ACC112 (cell line): ENCODE measurements around the gene SCRT2.

ENCODE experiments used
- H2AFZ ChIP-seq: fragments of 200-600 bp; sonication (generic); one replicate; pipeline ENCODE4 v1.6.0; 2017; ENCODE audit warnings: antibody characterized with exemption, low read length; ENCODE audit not compliant: unreplicated experiment
- H3K27ac ChIP-seq: fragments of 200-600 bp; sonication (generic); 2 replicates; pipeline ENCODE4 v1.5.1; 2014; ENCODE audit warnings: low read depth, mild to moderate bottlenecking, antibody characterized with exemption, low read length, moderate library complexity
- H3K27me3 ChIP-seq: fragments of 200-600 bp; sonication (generic); 2 replicates; pipeline ENCODE4 v1.6.1; 2014; ENCODE audit warnings: mild to moderate bottlenecking, antibody characterized with exemption, low read length, moderate library complexity, mixed read lengths; ENCODE audit not compliant: insufficient read depth
- H3K36me3 ChIP-seq: fragments of 200-600 bp; sonication (generic); 2 replicates; pipeline ENCODE4 v1.6.1; 2016; ENCODE audit warnings: mild to moderate bottlenecking, antibody characterized with exemption, low read length, moderate library complexity, mixed read lengths; ENCODE audit not compliant: insufficient read depth
- H3K4me1 ChIP-seq: fragments of 200-600 bp; sonication (generic); one replicate; pipeline ENCODE4 v1.6.1; 2016; ENCODE audit warnings: low read length, mixed read lengths; ENCODE audit not compliant: insufficient read depth, unreplicated experiment, control insufficient read depth
- H3K4me3 ChIP-seq: fragments of 200-600 bp; sonication (generic); 2 replicates; pipeline ENCODE4 v1.5.1; 2014; ENCODE audit warnings: mild to moderate bottlenecking, low read depth, low read length
- H3K79me2 ChIP-seq: fragments of 200-600 bp; sonication (generic); one replicate; pipeline ENCODE4 v1.6.0; 2016; ENCODE audit warnings: low read length; ENCODE audit not compliant: control insufficient read depth, unreplicated experiment, insufficient read depth

Gene SCRT2

GRCh38 chr20:671252-672030, 4.2 kb downstream of the SCRT2 start:
- H3K27ac ChIP-seq: no peak overlapping the region
- no peak overlapping the region for H2AFZ ChIP-seq
- no peak overlapping the region for H3K4me3 ChIP-seq
- H3K4me1 ChIP-seq: no peaks in the 10 kb centered on the region
- H3K27me3 ChIP-seq: peaks cover 57% of the 10 kb centered on the region
- no peaks in the 10 kb centered on the region for H3K79me2 ChIP-seq
- H3K36me3 ChIP-seq: no peaks in the 10 kb centered on the region

- no peak overlapping the region for H2AFZ ChIP-seq
- peaks cover 55% of the 10 kb centered on the region for H3K27me3 ChIP-seq
- no peak overlapping the region for H3K4me3 ChIP-seq
- H3K79me2 ChIP-seq: no peaks in the 10 kb centered on the region
- H3K36me3 ChIP-seq: no peaks in the 10 kb centered on the region
- no peak overlapping the region for H3K27ac ChIP-seq
- no peaks in the 10 kb centered on the region for H3K4me1 ChIP-seq
Observed at GRCh38 chr20:669573-669972, 6.0 kb downstream of the SCRT2 start.

GRCh38 chr20:668638-669037, 7.0 kb downstream of the SCRT2 start:
- H3K27ac ChIP-seq: no peak overlapping the region
- no peak overlapping the region for H3K4me3 ChIP-seq
- H3K36me3 ChIP-seq: no peaks in the 10 kb centered on the region
- H2AFZ ChIP-seq: no peak overlapping the region
- no peaks in the 10 kb centered on the region for H3K4me1 ChIP-seq
- H3K79me2 ChIP-seq: no peaks in the 10 kb centered on the region
- H3K27me3 ChIP-seq: peaks cover 50% of the 10 kb centered on the region

- no peak overlapping the region for H3K4me3 ChIP-seq
- H2AFZ ChIP-seq: no peak overlapping the region
- peaks cover 50% of the 10 kb centered on the region for H3K27me3 ChIP-seq
- H3K79me2 ChIP-seq: no peaks in the 10 kb centered on the region
- no peaks in the 10 kb centered on the region for H3K4me1 ChIP-seq
- H3K36me3 ChIP-seq: no peaks in the 10 kb centered on the region
- no peak overlapping the region for H3K27ac ChIP-seq
Observed at GRCh38 chr20:668050-668449, 7.6 kb downstream of the SCRT2 start.

- Histone ChIP-seq H3K27me3 (peaks cover 51% of the 10 kb centered on the region), H3K27ac (no peak overlapping the region), H2AFZ (no peak overlapping the region), H3K4me3 (no peak overlapping the region), H3K36me3 (no peaks in the 10 kb centered on the region), H3K79me2 (no peaks in the 10 kb centered on the region), H3K4me1 (no peaks in the 10 kb centered on the region)
Observed at GRCh38 chr20:667351-668034, 8.1 kb downstream of the SCRT2 start.

- H3K27me3 ChIP-seq: peaks cover 54% of the 10 kb centered on the region
Observed at GRCh38 chr20:666877-667276, 8.7 kb downstream of the SCRT2 start.

GRCh38 chr20:665276-665675, 10.3 kb downstream of the SCRT2 start:
- no peak overlapping the region for H2AFZ ChIP-seq
- H3K27ac ChIP-seq: no peak overlapping the region
- no peaks in the 10 kb centered on the region for H3K36me3 ChIP-seq
- H3K27me3 ChIP-seq: peaks cover 52% of the 10 kb centered on the region
- H3K79me2 ChIP-seq: no peaks in the 10 kb centered on the region
- no peak overlapping the region for H3K4me3 ChIP-seq
- H3K4me1 ChIP-seq: peaks cover 7% of the 10 kb centered on the region

More at GRCh38 chr20:666877-667276, 8.7 kb downstream of the SCRT2 start:
- H3K79me2 ChIP-seq: no peaks in the 10 kb centered on the region
- H3K27ac ChIP-seq: no peak overlapping the region
- no peak overlapping the region for H3K4me3 ChIP-seq
- H3K36me3 ChIP-seq: no peaks in the 10 kb centered on the region
- H3K4me1 ChIP-seq: no peaks in the 10 kb centered on the region
- no peak overlapping the region for H2AFZ ChIP-seq

- Histone ChIP-seq H3K79me2 (no peaks in the 10 kb centered on the region), H2AFZ (no peak overlapping the region), H3K27ac (no peak overlapping the region), H3K36me3 (no peaks in the 10 kb centered on the region), H3K27me3 (peaks cover 52% of the 10 kb centered on the region), H3K4me3 (no peak overlapping the region), H3K4me1 (peaks cover 7% of the 10 kb centered on the region)
Observed at GRCh38 chr20:664576-664975, 11.0 kb downstream of the SCRT2 start.

GRCh38 chr20:664151-664550, 11.5 kb downstream of the SCRT2 start:
- no peak overlapping the region for H2AFZ ChIP-seq
- H3K4me1 ChIP-seq: peaks cover 7% of the 10 kb centered on the region
- no peaks in the 10 kb centered on the region for H3K36me3 ChIP-seq
- no peak overlapping the region for H3K27ac ChIP-seq
- H3K4me3 ChIP-seq: no peak overlapping the region
- peaks cover 52% of the 10 kb centered on the region for H3K27me3 ChIP-seq
- H3K79me2 ChIP-seq: no peaks in the 10 kb centered on the region

- H3K4me1 ChIP-seq: peaks cover 13% of the 10 kb centered on the region
- no peaks in the 10 kb centered on the region for H3K79me2 ChIP-seq
- H3K36me3 ChIP-seq: no peaks in the 10 kb centered on the region
- H3K27ac ChIP-seq: no peak overlapping the region
- no peak overlapping the region for H2AFZ ChIP-seq
- peaks cover 57% of the 10 kb centered on the region for H3K27me3 ChIP-seq
- H3K4me3 ChIP-seq: no peak overlapping the region
Observed at GRCh38 chr20:663315-664090, 12.1 kb downstream of the SCRT2 start.
